Endothelial cell of umbilical vein (primary cell): ENCODE results near the gene CEP192. TPM values are rescaled to one million over a fixed set of nuclear protein-coding genes. Genes with fewer than 3 reads are reported as not detected.

Experiments
- BruUV-seq: library from RNA; stranded (reverse); fragments of 400-500 nt; replicated peaks from 2 replicates; lab custom pipeline; 2021; lab: Mats Ljungman, UMichigan
- CTCF ChIA-PET: fragments of 300-600, 350-600 bp; sonication (Branson Sonifier 250); formaldehyde crosslinking; loops from one replicate; lab custom pipeline; 2021; ENCODE audit warnings: antibody characterized with exemption, inconsistent platforms; lab: Charles Lee
- POLR2A ChIA-PET: fragments of 300-600, 350-600 bp; sonication (Branson Sonifier 250); formaldehyde crosslinking; loops from one replicate; lab custom pipeline; 2021; ENCODE audit warnings: antibody characterized with exemption, inconsistent platforms; lab: Charles Lee
- DNase-seq: peaks from one replicate; pipeline ENCODE4 v3.0.0-alpha.2; 2011; ENCODE audit warnings: low read depth, low spot score
- FAIRE-seq: peaks from 2 replicates; lab custom pipeline; 2011; peaks lifted over from hg19 to GRCh38; lab: Jason Lieb, UNC
- H2AFZ ChIP-seq: 2 replicates; pipeline ENCODE4 v1.6.0; 2012; ENCODE audit warnings: low read depth, low read length, control low read depth, inconsistent platforms
- H3K27ac ChIP-seq: 2 replicates; pipeline ENCODE4 v1.5.1; 2011; ENCODE audit warnings: low read depth, mild to moderate bottlenecking, control low read depth, low read length, moderate library complexity; ENCODE audit not compliant: insufficient read depth
- H3K27me3 ChIP-seq, 2 experiments: 2 replicates each; pipeline versions ENCODE4 v1.6.0 to v1.6.1; 2011; ENCODE audit warnings: low read length in 2 of 2, mixed read lengths in 1 of 2; ENCODE audit not compliant: control insufficient read depth in 2 of 2, insufficient read depth in 2 of 2
- H3K36me3 ChIP-seq, 2 experiments: 2 replicates in 1 of 2; 3 replicates in 1 of 2; pipeline ENCODE4 v1.5.1; 2011; ENCODE audit warnings: low read length in 2 of 2, mild to moderate bottlenecking in 1 of 2, moderate library complexity in 1 of 2; ENCODE audit not compliant: control insufficient read depth in 2 of 2, insufficient read depth in 2 of 2; ENCODE audit errors: extremely low read depth in 1 of 2
- H3K4me1 ChIP-seq: 3 replicates; pipeline ENCODE4 v1.5.1; 2011; ENCODE audit warnings: mild to moderate bottlenecking, low read length; ENCODE audit not compliant: control insufficient read depth, insufficient read depth; ENCODE audit errors: extremely low read depth
- H3K4me2 ChIP-seq: 2 replicates; pipeline ENCODE4 v1.6.1; 2011; ENCODE audit warnings: low read length, control low read depth, mixed read lengths; ENCODE audit not compliant: insufficient read depth
- H3K4me3 ChIP-seq, 3 experiments: fragments of 200-600 bp in 1 of 3; sonication (generic), shearing (Covaris generic) in 1 of 3; replicated peaks in 1 of 3; 2 replicates each; pipeline ENCODE4 v1.5.1; 2011 to 2016; ENCODE audit warnings: control low read depth in 3 of 3, low read length in 3 of 3, mild to moderate bottlenecking in 2 of 3, inconsistent platforms in 1 of 3, low read depth in 1 of 3, moderate library complexity in 1 of 3; ENCODE audit not compliant: insufficient read depth in 1 of 3
- H3K79me2 ChIP-seq: 2 replicates; pipeline ENCODE4 v1.6.0; 2012; ENCODE audit warnings: low read length, inconsistent platforms; ENCODE audit not compliant: control insufficient read depth, insufficient read depth
- H3K9ac ChIP-seq: replicated peaks from 2 replicates; pipeline ENCODE3; 2011; ENCODE audit warnings: low read length, control low read depth; ENCODE audit not compliant: insufficient read depth; ENCODE audit errors: extremely low read depth
- H3K9me1 ChIP-seq: replicated peaks from 3 replicates; pipeline ENCODE4 v1.6.0; 2011; ENCODE audit warnings: mild to moderate bottlenecking, low read length; ENCODE audit not compliant: control insufficient read depth, insufficient read depth; ENCODE audit errors: extremely low read depth
- H3K9me3 ChIP-seq: replicated peaks from 2 replicates; pipeline ENCODE4 v1.5.1; 2012; ENCODE audit warnings: low read length, inconsistent platforms; ENCODE audit not compliant: control insufficient read depth, insufficient read depth
- H4K20me1 ChIP-seq: replicated peaks from 2 replicates; pipeline ENCODE3; 2011; ENCODE audit warnings: mild to moderate bottlenecking, low read length; ENCODE audit not compliant: control insufficient read depth, insufficient read depth; ENCODE audit errors: extremely low read depth
- EZH2 ChIP-seq: IDR thresholded peaks from 2 replicates; pipeline ENCODE4 v1.6.1; 2012; ENCODE audit warnings: borderline replicate concordance, low read depth, mild to moderate bottlenecking, moderate library complexity, low read length, inconsistent platforms; ENCODE audit not compliant: severe bottlenecking
- FOS ChIP-seq: IDR thresholded peaks from 2 replicates; pipeline ENCODE4 v1.6.1; 2011; ENCODE audit warnings: mild to moderate bottlenecking, low read length, moderate library complexity, borderline replicate concordance; ENCODE audit not compliant: insufficient read depth
- GATA2 ChIP-seq: IDR thresholded peaks from 2 replicates; pipeline ENCODE4 v1.7.0; 2011; ENCODE audit warnings: low read depth, mild to moderate bottlenecking, moderate library complexity, mixed read lengths, low read length; ENCODE audit not compliant: insufficient read length, insufficient read depth
- JUN ChIP-seq: IDR thresholded peaks from 2 replicates; pipeline ENCODE4 v1.6.1; 2011; ENCODE audit warnings: borderline replicate concordance, low read depth; ENCODE audit not compliant: insufficient read length, insufficient read depth
- MAX ChIP-seq: IDR thresholded peaks from 2 replicates; pipeline ENCODE4 v1.6.1; 2011; ENCODE audit not compliant: insufficient read depth, insufficient read length
- MYC ChIP-seq: IDR thresholded peaks from one replicate; pipeline ENCODE4 v1.6.1; 2011; ENCODE audit warnings: mild to moderate bottlenecking, low read depth, low read length
- POLR2A ChIP-seq: IDR thresholded peaks from 2 replicates; pipeline ENCODE4 v1.6.1; 2012; ENCODE audit warnings: low read depth, mild to moderate bottlenecking, control low read depth, low read length
- POLR2AphosphoS5 ChIP-seq: IDR thresholded peaks from 2 replicates; pipeline ENCODE4 v1.6.1; 2012; ENCODE audit warnings: low read depth, mild to moderate bottlenecking, control low read depth, low read length, moderate library complexity; ENCODE audit not compliant: insufficient read depth
- dilution Hi-C: fragments of 300-500 bp; cut with MboI; formaldehyde crosslinking; loops from one replicate; pipeline ENCODE4 v1.15.0; 2019; ENCODE audit warnings: low sequenced_read_pairs; ENCODE audit not compliant: extremely low pct_ligation_motif_present
- intact Hi-C: fragments of 100-400 bp; cut with micrococcal nuclease; formaldehyde crosslinking; loops from one replicate; pipeline ENCODE4 v1.10.0; 2022
- polyA plus RNA-seq, 4 experiments: library from polyadenylated mRNA; depleted of rRNA in 3 of 4; stranded (reverse) in 3 of 4; unstranded in 1 of 4; fragments of >200 nt; gene quantifications; 2 replicates each; pipeline versions ENCODE4 v1.2.1 to v1.2.3, GENCODE V29; 2011 to 2012; ENCODE audit warnings: missing spikeins in 1 of 4
- total RNA-seq: library from RNA; stranded (reverse); gene quantifications from 2 replicates; pipeline ENCODE4 v1.2.3, GENCODE V29; 2021
- TF ChIP-seq, protein P1 (sequence below), 2 donors: IDR thresholded peaks; 1 replicate in 1 of 2; 2 replicates in 1 of 2; pipeline ENCODE4 v1.5.1; 2011; ENCODE audit warnings: low read length in 2 of 2, mild to moderate bottlenecking in 2 of 2, moderate library complexity in 2 of 2, control low read depth in 1 of 2, inconsistent platforms in 1 of 2, low read depth in 1 of 2; ENCODE audit not compliant: insufficient read depth in 1 of 2; ENCODE audit errors: extremely low read depth in 1 of 2

The CEP192 gene
- total and polyA plus RNA-seq, 2 donors (not counting 3 experiments of a cell fraction or from before 2014, with no cell fraction given), result 14.5 to 22.9 TPM

- BruUV-seq, result no TSS peak
Measured at GRCh38 chr18:13067124-13067523, 76.0 kb downstream of the CEP192 start.

More at GRCh38 chr18:13067124-13067523, 76.0 kb downstream of the CEP192 start:
- ChIA-PET POLR2A (no interaction called here), CTCF (no interaction called here)
- no peak for TF ChIP-seq POLR2A
- TF ChIP-seq MYC, result no peak
- TF ChIP-seq JUN, result no peak
- TF ChIP-seq POLR2AphosphoS5, result no peak
- TF ChIP-seq, protein P1, sequence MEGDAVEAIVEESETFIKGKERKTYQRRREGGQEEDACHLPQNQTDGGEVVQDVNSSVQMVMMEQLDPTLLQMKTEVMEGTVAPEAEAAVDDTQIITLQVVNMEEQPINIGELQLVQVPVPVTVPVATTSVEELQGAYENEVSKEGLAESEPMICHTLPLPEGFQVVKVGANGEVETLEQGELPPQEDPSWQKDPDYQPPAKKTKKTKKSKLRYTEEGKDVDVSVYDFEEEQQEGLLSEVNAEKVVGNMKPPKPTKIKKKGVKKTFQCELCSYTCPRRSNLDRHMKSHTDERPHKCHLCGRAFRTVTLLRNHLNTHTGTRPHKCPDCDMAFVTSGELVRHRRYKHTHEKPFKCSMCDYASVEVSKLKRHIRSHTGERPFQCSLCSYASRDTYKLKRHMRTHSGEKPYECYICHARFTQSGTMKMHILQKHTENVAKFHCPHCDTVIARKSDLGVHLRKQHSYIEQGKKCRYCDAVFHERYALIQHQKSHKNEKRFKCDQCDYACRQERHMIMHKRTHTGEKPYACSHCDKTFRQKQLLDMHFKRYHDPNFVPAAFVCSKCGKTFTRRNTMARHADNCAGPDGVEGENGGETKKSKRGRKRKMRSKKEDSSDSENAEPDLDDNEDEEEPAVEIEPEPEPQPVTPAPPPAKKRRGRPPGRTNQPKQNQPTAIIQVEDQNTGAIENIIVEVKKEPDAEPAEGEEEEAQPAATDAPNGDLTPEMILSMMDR (IDR thresholded peaks at IDR 0.05; ENCODE audit: extremely low read depth in 1 of 2, insufficient read depth in 1 of 2, low read depth in 1 of 2, low read length in 2 of 2), result no peak
- no peak for TF ChIP-seq FOS
- no peak for TF ChIP-seq MAX
- no peak for TF ChIP-seq EZH2
- TF ChIP-seq GATA2, result no peak
- Histone ChIP-seq H3K9me3 (no peaks in the 10 kb centered on the region), H3K36me3 (peaks cover 14 to 17% of the 10 kb centered on the region in 2 experiments), H3K9ac (no peak overlapping the region), H3K27me3 (no peaks in the 10 kb centered on the region), H2AFZ (no peak overlapping the region), H3K4me3 (no peak overlapping the region), H4K20me1 (no peaks in the 10 kb centered on the region), H3K9me1 (no peaks in the 10 kb centered on the region), H3K27ac (no peak overlapping the region), H3K4me2 (no peak overlapping the region), H3K79me2 (peaks cover 4% of the 10 kb centered on the region), H3K4me1 (no peaks in the 10 kb centered on the region)
- DNase-seq (no peak), FAIRE-seq (no peak)
- intact Hi-C loops (no loop called here), dilution Hi-C loops (no loop called here)
